K562 (cell line): ENCODE data around the gene RREB1. TPM values are rescaled to one million over a fixed set of nuclear protein-coding genes. Genes with fewer than 3 reads are reported as not detected.

ENCODE experiments used
- DEAF1 ChIP-seq: fragments of 450-650 bp; formaldehyde crosslinking; IDR thresholded peaks from 2 replicates; pipeline ENCODE4 v1.4.0; 2020; ENCODE audit warnings: mild to moderate bottlenecking, moderate library complexity
- FOXM1 ChIP-seq, 2 experiments: fragments of 450-650 bp in 1 of 2; sonication (generic) in 1 of 2; formaldehyde crosslinking in 1 of 2; IDR thresholded peaks; 2 replicates each; pipeline versions ENCODE4 v1.6.1 to v1.9.0; 2017 to 2022; ENCODE audit warnings: low read depth in 2 of 2, mild to moderate bottlenecking in 2 of 2, missing genetic modification reagents in 1 of 2, moderate library complexity in 1 of 2
- HNRNPH1 ChIP-seq: fragments of 200-400 bp; formaldehyde crosslinking; optimal IDR thresholded peaks from 2 replicates; pipeline ENCODE3; 2017; ENCODE audit warnings: low read depth, mild to moderate bottlenecking, low read length, moderate library complexity
- PHF8 ChIP-seq: fragments of 200-600 bp; sonication (generic); IDR thresholded peaks from 2 replicates; pipeline ENCODE4 v1.6.1; 2012; ENCODE audit warnings: mixed run types, mild to moderate bottlenecking, inconsistent platforms, low read length, moderate library complexity, borderline replicate concordance
- POLR2B ChIP-seq: fragments of 450-650 bp; IDR thresholded peaks from 2 replicates; pipeline ENCODE4 v1.6.1; 2018; ENCODE audit warnings: low read depth; ENCODE audit not compliant: partially characterized antibody
- SAFB2 ChIP-seq: fragments of 200-400 bp; formaldehyde crosslinking; IDR thresholded peaks from 2 replicates; pipeline ENCODE4 v1.6.1; 2018; ENCODE audit warnings: borderline replicate concordance, low read length, low read depth, moderate library complexity; ENCODE audit not compliant: severe bottlenecking
- SMAD1 ChIP-seq: fragments of 150-350 bp; IDR thresholded peaks from 2 replicates; pipeline ENCODE4 v1.6.1; 2014; ENCODE audit warnings: low read length, low read depth; ENCODE audit not compliant: partially characterized antibody
- SMARCA4 ChIP-seq: fragments of 450-650 bp; IDR thresholded peaks from 2 replicates; pipeline ENCODE4 v1.6.1; 2016
- SMC3 ChIP-seq: conservative IDR thresholded peaks from 2 replicates; pipeline ENCODE4 v1.6.1; 2011; ENCODE audit warnings: low read depth, low read length, improper control_type of control experiment; ENCODE audit not compliant: insufficient read depth
- SREBF2 ChIP-seq: sonication (generic); formaldehyde crosslinking; IDR thresholded peaks from 2 replicates; pipeline ENCODE4 v1.4.0; 2020; ENCODE audit warnings: mild to moderate bottlenecking, missing genetic modification reagents
- TOE1 ChIP-seq, 2 experiments: fragments of 450-650 bp in 1 of 2; sonication (generic) in 1 of 2; formaldehyde crosslinking in 1 of 2; IDR thresholded peaks; 2 replicates each; pipeline versions ENCODE4 v1.7.1 to v1.8.0; 2016 to 2022; ENCODE audit warnings: borderline replicate concordance in 2 of 2, mild to moderate bottlenecking in 2 of 2, antibody characterized with exemption in 1 of 2, inconsistent platforms in 1 of 2, low read depth in 1 of 2, missing genetic modification reagents in 1 of 2, moderate library complexity in 1 of 2
- ZC3H11A ChIP-seq: IDR thresholded peaks from 2 replicates; pipeline ENCODE4 v1.6.1; 2012; ENCODE audit warnings: low read depth, low read length, improper control_type of control experiment
- ZC3H4 ChIP-seq: sonication (generic); formaldehyde crosslinking; IDR thresholded peaks from 2 replicates; pipeline ENCODE4 v1.9.0; 2021; ENCODE audit warnings: missing genetic modification reagents, borderline replicate concordance
- ZFP36 ChIP-seq: fragments of 150-350 bp; IDR thresholded peaks from 2 replicates; pipeline ENCODE4 v1.6.1; 2018; ENCODE audit warnings: low read length, low read depth; ENCODE audit not compliant: partially characterized antibody
- ZNF12 ChIP-seq: sonication (generic); formaldehyde crosslinking; IDR thresholded peaks from 2 replicates; pipeline ENCODE4 v1.4.0; 2020; ENCODE audit warnings: mild to moderate bottlenecking, missing genetic modification reagents
- ZNF253 ChIP-seq: fragments of 250-450 bp; sonication (Bioruptor Pico); conservative IDR thresholded peaks from 2 replicates; pipeline ENCODE4 v1.6.1; 2021; ENCODE audit warnings: mild to moderate bottlenecking
- ZNF639 ChIP-seq, 2 experiments: fragments of 200-800 bp in 1 of 2; sonication (Bioruptor generic) in 1 of 2; sonication (generic) in 1 of 2; formaldehyde crosslinking in 1 of 2; IDR thresholded peaks in 1 of 2; conservative IDR thresholded peaks in 1 of 2; 2 replicates each; pipeline versions ENCODE4 v1.5.0 to v1.6.1; 2016 to 2020; ENCODE audit warnings: missing compliant biosample characterization in 1 of 2, missing genetic modification characterization in 1 of 2, missing genetic modification reagents in 1 of 2
- ZNF77 ChIP-seq: fragments of 250-450 bp; sonication (Bioruptor Pico); IDR thresholded peaks from 2 replicates; pipeline ENCODE4 v1.5.0; 2020
- polyA plus RNA-seq, 8 experiments: library from polyadenylated mRNA; depleted of rRNA in 4 of 8; stranded (reverse) in 5 of 8; unstranded in 3 of 8; fragments of >200 nt; fragmentation: Nextera tagmentation in 2 of 8; fragmentation: Illumina TruSeq in 1 of 8; extraction: Ambion mirVana in 2 of 8; extraction: Trizol in 1 of 8; gene quantifications; 2 replicates each; pipeline versions ENCODE4 v1.2.1 to v1.2.3, GENCODE V29; 2011 to 2014; ENCODE audit warnings: inconsistent platforms in 1 of 8, missing spikeins in 1 of 8
- total RNA-seq, 7 experiments: library from RNA; depleted of rRNA in 6 of 7; stranded (reverse); fragments of >200 nt in 6 of 7; fragmentation: Illumina TruSeq in 2 of 7; extraction: Trizol in 2 of 7; gene quantifications; 2 replicates each; pipeline versions ENCODE4 v1.2.1 to v1.2.3, GENCODE V29; 2011 to 2021; ENCODE audit warnings: low replicate concordance in 1 of 7

RREB1 gene
- total and polyA plus RNA-seq, 9 of the 15 experiments (the other 6 are each of a cell fraction or from before 2014, with no cell fraction given) = 3.3 to 64.2 (median 19.3) TPM

- TF ChIP-seq PHF8 (peak; percentile 38; the same call in 1 of the 2 replicates), SMC3 (no peak), SAFB2 (no peak), ZNF253 (no peak), FOXM1 (IDR thresholded peaks at IDR 0.05; ENCODE audit: low read depth) (no peak), FOXM1 (CRISPR knock-in tag; IDR thresholded peaks at IDR 0.05; ENCODE audit: low read depth) (no peak), SREBF2 (no peak), ZC3H11A (no peak), ZC3H4 (no peak), ZFP36 (peak; percentile 14), TOE1 (IDR thresholded peaks at IDR 0.05; ENCODE audit: borderline replicate concordance) (no peak; the same call in 1 of the 2 replicates), TOE1 (CRISPR knock-in tag; IDR thresholded peaks at IDR 0.05; ENCODE audit: borderline replicate concordance, low read depth) (no peak), ZNF639 (CRISPR knock-in tag; conservative IDR thresholded peaks at IDR 0.05 in 1 of 2, IDR thresholded peaks at IDR 0.05 in 1 of 2) (peak in 1 of 2 experiments; percentile 68; a peak in 1 of 4 replicates), SMARCA4 (peak; percentile 66; the same call in 1 of the 2 replicates), HNRNPH1 (no peak), SMAD1 (peak; percentile 65), POLR2B (peak; percentile 71), ZNF77 (CRISPR knock-in tag) (no peak), DEAF1 (CRISPR knock-in tag) (no peak), ZNF12 (CRISPR knock-in tag) (no peak)
Measured at GRCh38 chr6:7150381-7151064, 42.8 kb downstream of the RREB1 start (continued).
